Colonic mucosa (tissue), 4 donors: ENCODE data around the gene ZSCAN5B. TPM values are rescaled to one million over a fixed set of nuclear protein-coding genes. Genes with fewer than 3 reads are reported as not detected.

ENCODE experiments used
- DNase-seq: peaks from one replicate; pipeline ENCODE4 v3.0.0-alpha.2; 2020
- H3K27ac ChIP-seq: fragments of 200-600 bp; one replicate; pipeline ENCODE4 v1.8.0; 2021
- H3K27me3 ChIP-seq: fragments of 200-600 bp; one replicate; pipeline ENCODE4 v1.8.0; 2021
- H3K36me3 ChIP-seq: fragments of 200-600 bp; one replicate; pipeline ENCODE4 v1.8.0; 2021
- H3K4me1 ChIP-seq: fragments of 200-600 bp; one replicate; pipeline ENCODE4 v1.8.0; 2021; ENCODE audit warnings: mild to moderate bottlenecking
- H3K4me3 ChIP-seq: fragments of 200-600 bp; one replicate; pipeline ENCODE4 v1.8.0; 2021
- H3K9ac ChIP-seq, 2 donors: one replicate each; pipeline ENCODE4 v1.7.0; 2013; ENCODE audit warnings: control low read depth in 2 of 2, low read depth in 2 of 2, low read length in 2 of 2
- H3K9me3 ChIP-seq: fragments of 200-600 bp; one replicate; pipeline ENCODE4 v1.8.0; 2021
- CTCF ChIP-seq: fragments of 200-600 bp; IDR thresholded peaks from one replicate; pipeline ENCODE4 v1.8.0; 2022; ENCODE audit warnings: antibody characterized with exemption, mild to moderate bottlenecking
- intact Hi-C: fragments of 100-400 bp; cut with DNase I; formaldehyde crosslinking; loops from one replicate; pipeline ENCODE4 v1.14.1; 2022
- total RNA-seq, 2 donors: library from RNA; stranded (reverse); fragmentation: NEBNext Ultra II Directional in 1 of 2; extraction: Animal tissue kit (Norgen Biotek cat#: 25700) in 1 of 2; gene quantifications; one replicate each; pipeline ENCODE4 v1.2.1, GENCODE V29; 2021
- donor health status: healthy.
- donor health status: DM: no; HTN: no; CAD: no.
- donor health status: DM: no; HTN: no; CAD: no.

Gene ZSCAN5B
- total RNA-seq, 2 donors from 2014 or later = not detected

- TF ChIP-seq CTCF = no peak
Observed at GRCh38 chr19:56148096-56148495, 49.5 kb downstream of the ZSCAN5B start.

GRCh38 chr19:56147307-56147706 is 50.3 kb downstream of the ZSCAN5B start:
- DNase-seq = no peak
- H3K36me3 ChIP-seq = peaks cover 4% of the 10 kb centered on the region
- intact Hi-C loops = no loop called here
- no peak for TF ChIP-seq CTCF
- no peak overlapping the region for H3K27ac ChIP-seq
- peaks cover 10% of the 10 kb centered on the region for H3K4me1 ChIP-seq
- H3K9ac ChIP-seq = no peak overlapping the region
- H3K27me3 ChIP-seq = no peaks in the 10 kb centered on the region
- H3K4me3 ChIP-seq = no peak overlapping the region
- no peaks in the 10 kb centered on the region for H3K9me3 ChIP-seq

More at GRCh38 chr19:56148096-56148495, 49.5 kb downstream of the ZSCAN5B start:
- H3K4me3 ChIP-seq = no peak overlapping the region
- H3K9ac ChIP-seq = no peak overlapping the region
- no peak for DNase-seq
- intact Hi-C loops = no loop called here
- peaks cover 4% of the 10 kb centered on the region for H3K36me3 ChIP-seq
- H3K27ac ChIP-seq = no peak overlapping the region
- H3K4me1 ChIP-seq = peaks cover 3% of the 10 kb centered on the region
- no peaks in the 10 kb centered on the region for H3K27me3 ChIP-seq
- H3K9me3 ChIP-seq = no peaks in the 10 kb centered on the region

- Histone ChIP-seq H3K9ac (no peak overlapping the region), H3K4me1 (peaks cover 10% of the 10 kb centered on the region), H3K27me3 (no peaks in the 10 kb centered on the region), H3K27ac (no peak overlapping the region), H3K9me3 (no peaks in the 10 kb centered on the region), H3K4me3 (no peak overlapping the region), H3K36me3 (peaks cover 4% of the 10 kb centered on the region)
- no peak for TF ChIP-seq CTCF
- no peak for DNase-seq
- intact Hi-C loops = no loop called here
Observed at GRCh38 chr19:56146904-56147303, 50.7 kb downstream of the ZSCAN5B start.

GRCh38 chr19:56145698-56146097 is 51.9 kb downstream of the ZSCAN5B start:
- no peaks in the 10 kb centered on the region for H3K9me3 ChIP-seq
- no peak overlapping the region for H3K27ac ChIP-seq
- no peak overlapping the region for H3K9ac ChIP-seq
- intact Hi-C loops = no loop called here
- no peaks in the 10 kb centered on the region for H3K27me3 ChIP-seq
- DNase-seq = no peak
- H3K4me3 ChIP-seq = no peak overlapping the region
- H3K36me3 ChIP-seq = peaks cover 4% of the 10 kb centered on the region
- no peak for TF ChIP-seq CTCF
- H3K4me1 ChIP-seq = peaks cover 10% of the 10 kb centered on the region

- Histone ChIP-seq H3K27ac (no peak overlapping the region), H3K4me1 (peaks cover 10% of the 10 kb centered on the region)
- no peak for DNase-seq
Observed at GRCh38 chr19:56144831-56145230, 52.8 kb downstream of the ZSCAN5B start.

More at GRCh38 chr19:56144831-56145230, 52.8 kb downstream of the ZSCAN5B start:
- no peak for TF ChIP-seq CTCF
- Histone ChIP-seq H3K36me3 (peaks cover 4% of the 10 kb centered on the region), H3K27me3 (no peaks in the 10 kb centered on the region), H3K4me3 (no peak overlapping the region), H3K9me3 (no peaks in the 10 kb centered on the region), H3K9ac (no peak overlapping the region)
- intact Hi-C loops = loop anchor here (5.0 kb wide), 1 partner anchor 38 kb away; no protein-coding TSS in a partner anchor
